Measurements from ENCODE around the gene CENPP. TPM values are rescaled to one million over a fixed set of nuclear protein-coding genes. Genes with fewer than 3 reads are reported as not detected.

CENPP gene
- total RNA-seq, 1 donor from 2014 or later: 1.9 TPM

GRCh38 chr9:92626484-92626883 is 300.7 kb downstream of the CENPP start:
- Mint-ChIP-seq H3K36me3 (ENCODE audit: low read depth, unreplicated experiment) (peaks cover 26% of the 10 kb centered on the region), H3K27ac (ENCODE audit: unreplicated experiment) (no peak overlapping the region), H3K27me3 (ENCODE audit: low read depth, unreplicated experiment) (no peaks in the 10 kb centered on the region), H3K4me1 (ENCODE audit: low read depth, unreplicated experiment) (no peaks in the 10 kb centered on the region), H3K4me3 (ENCODE audit: unreplicated experiment) (no peak overlapping the region), H3K9me3 (ENCODE audit: unreplicated experiment) (no peaks in the 10 kb centered on the region)
- Histone ChIP-seq H4K20me1 (ENCODE audit: insufficient read depth, low read length) (no peaks in the 10 kb centered on the region), H2AFZ (ENCODE audit: low read depth, low read length) (no peak overlapping the region), H3K4me3 (ENCODE audit: insufficient read depth, low read depth, low read length) (no peak overlapping the region), H3K36me3 (ENCODE audit: insufficient read depth, low read length) (peaks cover 26% of the 10 kb centered on the region), H3K4me2 (ENCODE audit: low read length) (no peak overlapping the region), H3K9ac (ENCODE audit: low read length) (no peak overlapping the region), H3K27me3 (ENCODE audit: insufficient read depth, low read length) (no peaks in the 10 kb centered on the region), H3K4me1 (ENCODE audit: insufficient read depth, low read length) (no peaks in the 10 kb centered on the region), H3K9me3 (ENCODE audit: insufficient read depth, low read depth, low read length) (no peaks in the 10 kb centered on the region), H3K27ac (ENCODE audit: low read depth, low read length) (no peak overlapping the region), H3K79me2 (ENCODE audit: insufficient read depth, low read length) (peaks cover 8% of the 10 kb centered on the region)
- no peak for TF ChIP-seq EZH2 (IDR thresholded peaks at IDR 0.05; ENCODE audit: insufficient read depth, low read length)
- TF ChIP-seq, protein P1, sequence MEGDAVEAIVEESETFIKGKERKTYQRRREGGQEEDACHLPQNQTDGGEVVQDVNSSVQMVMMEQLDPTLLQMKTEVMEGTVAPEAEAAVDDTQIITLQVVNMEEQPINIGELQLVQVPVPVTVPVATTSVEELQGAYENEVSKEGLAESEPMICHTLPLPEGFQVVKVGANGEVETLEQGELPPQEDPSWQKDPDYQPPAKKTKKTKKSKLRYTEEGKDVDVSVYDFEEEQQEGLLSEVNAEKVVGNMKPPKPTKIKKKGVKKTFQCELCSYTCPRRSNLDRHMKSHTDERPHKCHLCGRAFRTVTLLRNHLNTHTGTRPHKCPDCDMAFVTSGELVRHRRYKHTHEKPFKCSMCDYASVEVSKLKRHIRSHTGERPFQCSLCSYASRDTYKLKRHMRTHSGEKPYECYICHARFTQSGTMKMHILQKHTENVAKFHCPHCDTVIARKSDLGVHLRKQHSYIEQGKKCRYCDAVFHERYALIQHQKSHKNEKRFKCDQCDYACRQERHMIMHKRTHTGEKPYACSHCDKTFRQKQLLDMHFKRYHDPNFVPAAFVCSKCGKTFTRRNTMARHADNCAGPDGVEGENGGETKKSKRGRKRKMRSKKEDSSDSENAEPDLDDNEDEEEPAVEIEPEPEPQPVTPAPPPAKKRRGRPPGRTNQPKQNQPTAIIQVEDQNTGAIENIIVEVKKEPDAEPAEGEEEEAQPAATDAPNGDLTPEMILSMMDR (IDR thresholded peaks at IDR 0.05; ENCODE audit: insufficient read depth, low read depth, low read length): no peak
- FAIRE-seq (no peak), DNase-seq (ENCODE audit: low read depth) (no peak)

GRCh38 chr9:92627651-92628050 is 301.9 kb downstream of the CENPP start:
- H3K27ac Mint-ChIP-seq (ENCODE audit: unreplicated experiment): no peak overlapping the region
- H3K4me1 Mint-ChIP-seq (ENCODE audit: low read depth, unreplicated experiment): no peaks in the 10 kb centered on the region
- Histone ChIP-seq H3K9ac (ENCODE audit: low read length) (no peak overlapping the region), H3K36me3 (ENCODE audit: insufficient read depth, low read length) (peaks cover 37% of the 10 kb centered on the region), H3K9me3 (ENCODE audit: insufficient read depth, low read depth, low read length) (no peaks in the 10 kb centered on the region), H3K27ac (ENCODE audit: low read depth, low read length) (no peak overlapping the region), H3K4me2 (ENCODE audit: low read length) (no peak overlapping the region), H2AFZ (ENCODE audit: low read depth, low read length) (no peak overlapping the region), H3K27me3 (ENCODE audit: insufficient read depth, low read length) (no peaks in the 10 kb centered on the region), H3K79me2 (ENCODE audit: insufficient read depth, low read length) (peaks cover 5% of the 10 kb centered on the region), H3K4me1 (ENCODE audit: insufficient read depth, low read length) (no peaks in the 10 kb centered on the region), H3K4me3 (ENCODE audit: insufficient read depth, low read depth, low read length) (no peak overlapping the region), H4K20me1 (ENCODE audit: insufficient read depth, low read length) (no peaks in the 10 kb centered on the region)
- FAIRE-seq (no peak), DNase-seq (ENCODE audit: low read depth) (no peak)
- TF ChIP-seq EZH2 (IDR thresholded peaks at IDR 0.05; ENCODE audit: insufficient read depth, low read length): no peak
- TF ChIP-seq, protein P1 (IDR thresholded peaks at IDR 0.05; ENCODE audit: insufficient read depth, low read depth, low read length): no peak
- no peak overlapping the region for H3K4me3 Mint-ChIP-seq (ENCODE audit: unreplicated experiment)
- H3K27me3 Mint-ChIP-seq (ENCODE audit: low read depth, unreplicated experiment): no peaks in the 10 kb centered on the region
- peaks cover 30% of the 10 kb centered on the region for H3K36me3 Mint-ChIP-seq (ENCODE audit: low read depth, unreplicated experiment)
- no peaks in the 10 kb centered on the region for H3K9me3 Mint-ChIP-seq (ENCODE audit: unreplicated experiment)

GRCh38 chr9:92631452-92632343 is 305.9 kb downstream of the CENPP start:
- TF ChIP-seq, protein P1 (IDR thresholded peaks at IDR 0.05; ENCODE audit: insufficient read depth, low read depth, low read length): no peak
- TF ChIP-seq EZH2 (IDR thresholded peaks at IDR 0.05; ENCODE audit: insufficient read depth, low read length): no peak
- Histone ChIP-seq H3K36me3 (ENCODE audit: insufficient read depth, low read length) (peaks cover 36% of the 10 kb centered on the region), H3K79me2 (ENCODE audit: insufficient read depth, low read length) (peaks cover 5% of the 10 kb centered on the region), H3K27ac (ENCODE audit: low read depth, low read length) (no peak overlapping the region), H3K9me3 (ENCODE audit: insufficient read depth, low read depth, low read length) (no peaks in the 10 kb centered on the region), H3K4me3 (ENCODE audit: insufficient read depth, low read depth, low read length) (no peak overlapping the region), H3K4me2 (ENCODE audit: low read length) (no peak overlapping the region), H2AFZ (ENCODE audit: low read depth, low read length) (no peak overlapping the region), H3K27me3 (ENCODE audit: insufficient read depth, low read length) (no peaks in the 10 kb centered on the region), H3K9ac (ENCODE audit: low read length) (no peak overlapping the region), H4K20me1 (ENCODE audit: insufficient read depth, low read length) (peaks cover 5% of the 10 kb centered on the region), H3K4me1 (ENCODE audit: insufficient read depth, low read length) (no peaks in the 10 kb centered on the region)
- FAIRE-seq (no peak), DNase-seq (ENCODE audit: low read depth) (peak; percentile 23)
- Mint-ChIP-seq H3K4me3 (ENCODE audit: unreplicated experiment) (no peak overlapping the region), H3K9me3 (ENCODE audit: unreplicated experiment) (no peaks in the 10 kb centered on the region), H3K27me3 (ENCODE audit: low read depth, unreplicated experiment) (no peaks in the 10 kb centered on the region), H3K27ac (ENCODE audit: unreplicated experiment) (no peak overlapping the region), H3K4me1 (ENCODE audit: low read depth, unreplicated experiment) (peaks cover 2% of the 10 kb centered on the region), H3K36me3 (ENCODE audit: low read depth, unreplicated experiment) (peaks cover 38% of the 10 kb centered on the region)

Data from astrocyte (in vitro differentiated cells and primary cell).